GM19324 (cell line): ENCODE results near the gene SLC16A11.
"Not testable (repeated sequence)": the region's sequence is repeated elsewhere in the genome, so short reads cannot be mapped to it uniquely, and the experiment has no call there.

Source experiments
- ATAC-seq: cut with Tn5 transposase; IDR thresholded peaks from one replicate; pipeline ENCODE4 v1.9.1; 2021; ENCODE audit warnings: mild to moderate bottlenecking, moderate library complexity; ENCODE audit not compliant: unreplicated experiment, low FRiP score

SLC16A11 gene

GRCh38 chr17:7014261-7014994 lies 29.5 kb downstream of the SLC16A11 start:
- ATAC-seq: peak; percentile 89

- no peak for ATAC-seq
Measured at GRCh38 chr17:7011942-7012254, 32.0 kb downstream of the SLC16A11 start.

- ATAC-seq: no peak
Measured at GRCh38 chr17:7011415-7011814, 32.5 kb downstream of the SLC16A11 start.

- no peak for ATAC-seq
Measured at GRCh38 chr17:7010523-7010922, 33.4 kb downstream of the SLC16A11 start.

GRCh38 chr17:7007143-7007542 lies 36.7 kb downstream of the SLC16A11 start:
- no peak for ATAC-seq

GRCh38 chr17:7005716-7006115 lies 38.2 kb downstream of the SLC16A11 start:
- ATAC-seq: no peak

- ATAC-seq: no peak
Measured at GRCh38 chr17:7004398-7005253, 39.3 kb downstream of the SLC16A11 start.

GRCh38 chr17:7003745-7004144 lies 40.1 kb downstream of the SLC16A11 start:
- ATAC-seq: no peak

GRCh38 chr17:7002288-7003047 lies 41.4 kb downstream of the SLC16A11 start:
- ATAC-seq: no peak

GRCh38 chr17:7001318-7001961 lies 42.5 kb downstream of the SLC16A11 start:
- no peak for ATAC-seq

GRCh38 chr17:6998855-6999508 lies 44.9 kb downstream of the SLC16A11 start:
- ATAC-seq: no peak

- no peak for ATAC-seq
Measured at GRCh38 chr17:6997171-6997570, 46.7 kb downstream of the SLC16A11 start.

GRCh38 chr17:6996256-6997011 lies 47.5 kb downstream of the SLC16A11 start:
- ATAC-seq: no peak

GRCh38 chr17:6995500-6996255 lies 48.2 kb downstream of the SLC16A11 start, which contains the start of gene ALOX12:
ALOX12 (plus strand) TSS chr17:6996049; CDS start chr17:6996118, 69 bp downstream.
- ATAC-seq: no peak

- ATAC-seq: no peak
Measured at GRCh38 chr17:6994666-6995256, 49.1 kb downstream of the SLC16A11 start.

GRCh38 chr17:6994118-6994598 lies 49.7 kb downstream of the SLC16A11 start:
- no peak for ATAC-seq

- ATAC-seq: not testable (repeated sequence)
Measured at GRCh38 chr17:6993613-6994056, 50.3 kb downstream of the SLC16A11 start.
